HG02642 (cell line): ENCODE data around the gene PEX6.

Experiments
- ATAC-seq: cut with Tn5 transposase; IDR thresholded peaks from one replicate; pipeline ENCODE4 v1.9.1; 2021; ENCODE audit warnings: mild to moderate bottlenecking; ENCODE audit not compliant: unreplicated experiment, poor library complexity

Gene PEX6

GRCh38 chr6:42978839-42979522 is at the start of gene PEX6:
TSS of gene PEX6 (minus strand) at chr6:42979181. CDS start at chr6:42979150, 31 bp downstream.
- ATAC-seq = peak; percentile 91

GRCh38 chr6:43026365-43026764 is 47.4 kb upstream of the PEX6 start:
- ATAC-seq = no peak

- ATAC-seq = no peak
Measured at GRCh38 chr6:43024436-43024835, 45.5 kb upstream of the PEX6 start.

GRCh38 chr6:43021270-43022047 is 42.5 kb upstream of the PEX6 start, which contains the start of gene RRP36:
TSS of gene RRP36 (plus strand) at chr6:43021623. CDS start at chr6:43021655, 32 bp downstream.
- peak; percentile 79 for ATAC-seq

- ATAC-seq = no peak
Measured at GRCh38 chr6:43020847-43021246, 41.9 kb upstream of the PEX6 start.

- ATAC-seq = no peak
Measured at GRCh38 chr6:43020052-43020705, 41.2 kb upstream of the PEX6 start.

- ATAC-seq = no peak
Measured at GRCh38 chr6:43019152-43019551, 40.2 kb upstream of the PEX6 start.

- ATAC-seq = no peak
Measured at GRCh38 chr6:43016943-43017334, 38.0 kb upstream of the PEX6 start.

- ATAC-seq = no peak
Measured at GRCh38 chr6:43016176-43016942, 37.4 kb upstream of the PEX6 start.

GRCh38 chr6:43014434-43014909 is 35.5 kb upstream of the PEX6 start:
- ATAC-seq = no peak

GRCh38 chr6:43013843-43014433 is 35.0 kb upstream of the PEX6 start, which contains the start of the genes KLHDC3 and MEA1:
TSS of gene KLHDC3 (plus strand) at chr6:43014249. CDS start at chr6:43017193, 2,944 bp downstream.
TSS of gene MEA1 (minus strand) at chr6:43013946. CDS start at chr6:43013813, 133 bp downstream.
- ATAC-seq = peak; percentile 95

- no peak for ATAC-seq
Measured at GRCh38 chr6:43013097-43013842, 34.3 kb upstream of the PEX6 start.

- no peak for ATAC-seq
Measured at GRCh38 chr6:43012364-43012763, 33.4 kb upstream of the PEX6 start.

- no peak for ATAC-seq
Measured at GRCh38 chr6:43011207-43011606, 32.2 kb upstream of the PEX6 start.

GRCh38 chr6:43009124-43009523 is 30.1 kb upstream of the PEX6 start:
- ATAC-seq = no peak

GRCh38 chr6:43007126-43007525 is 28.1 kb upstream of the PEX6 start:
- no peak for ATAC-seq

GRCh38 chr6:43006251-43006650 is 27.3 kb upstream of the PEX6 start:
- ATAC-seq = no peak

- ATAC-seq = no peak
Measured at GRCh38 chr6:43005844-43006243, 26.9 kb upstream of the PEX6 start.

GRCh38 chr6:43001843-43002242 is 22.9 kb upstream of the PEX6 start:
- ATAC-seq = no peak
